Caco-2 (cell line): ENCODE results near the gene ADAD2. TPM values are rescaled to one million over a fixed set of nuclear protein-coding genes. Genes with fewer than 3 reads are reported as not detected.

Experiments
- BruUV-seq: library from RNA; stranded (reverse); fragments of 400-500 nt; replicated peaks from 2 replicates; lab custom pipeline; 2021; lab: Mats Ljungman, UMichigan
- CTCF ChIA-PET: fragments of 300-600 bp; sonication (Branson Sonifier 250); formaldehyde crosslinking; loops from one replicate; lab custom pipeline; 2022; ENCODE audit warnings: antibody characterized with exemption; lab: Charles Lee
- POLR2A ChIA-PET: fragments of 300-600 bp; sonication (Branson Sonifier 250); formaldehyde crosslinking; loops from one replicate; lab custom pipeline; 2022; ENCODE audit warnings: antibody characterized with exemption; lab: Charles Lee
- DNase-seq, 2 experiments: peaks; one replicate each; pipeline versions ENCODE4 v3.0.0 to v3.0.0-alpha.2; 2020 to 2022
- H3K27me3 ChIP-seq: replicated peaks from 2 replicates; pipeline ENCODE4 v1.6.0; 2011; ENCODE audit warnings: low read length; ENCODE audit not compliant: control insufficient read depth, insufficient read depth
- H3K36me3 ChIP-seq: 2 replicates; pipeline ENCODE4 v1.5.1; 2011; ENCODE audit warnings: low read length; ENCODE audit not compliant: control insufficient read depth, insufficient read depth
- H3K4me1 ChIP-seq: fragments of 250-450 bp; sonication (Bioruptor Pico); 2 replicates; pipeline ENCODE4 v1.5.1; 2020; ENCODE audit warnings: mild to moderate bottlenecking
- H3K4me3 ChIP-seq: 2 replicates; pipeline ENCODE4 v1.5.1; 2011; ENCODE audit warnings: low read depth, mild to moderate bottlenecking, control low read depth, low read length
- H3K9me3 ChIP-seq: fragments of 250-450 bp; sonication (Bioruptor Pico); 2 replicates; pipeline ENCODE4 v1.5.1; 2020; ENCODE audit warnings: mild to moderate bottlenecking, moderate library complexity
- H3K27ac Mint-ChIP-seq: one replicate; pipeline ENCODE4 v1.8.0; 2022; ENCODE audit warnings: mixed read lengths; ENCODE audit not compliant: unreplicated experiment
- H3K27me3 Mint-ChIP-seq: one replicate; pipeline ENCODE4 v1.8.0; 2022; ENCODE audit warnings: mixed read lengths; ENCODE audit not compliant: insufficient read depth, unreplicated experiment
- H3K36me3 Mint-ChIP-seq: one replicate; pipeline ENCODE4 v1.8.0; 2022; ENCODE audit warnings: mild to moderate bottlenecking, mixed read lengths; ENCODE audit not compliant: insufficient read depth, unreplicated experiment
- H3K4me1 Mint-ChIP-seq: one replicate; pipeline ENCODE4 v1.8.0; 2022; ENCODE audit warnings: low read depth, mixed read lengths; ENCODE audit not compliant: unreplicated experiment
- H3K4me3 Mint-ChIP-seq: one replicate; pipeline ENCODE4 v1.8.0; 2022; ENCODE audit warnings: mild to moderate bottlenecking, moderate library complexity, mixed read lengths; ENCODE audit not compliant: unreplicated experiment
- H3K9me3 Mint-ChIP-seq: one replicate; pipeline ENCODE4 v1.8.0; 2022; ENCODE audit warnings: mixed read lengths; ENCODE audit not compliant: unreplicated experiment
- intact Hi-C: fragments of 100-400 bp; cut with micrococcal nuclease; formaldehyde crosslinking; loops from one replicate; pipeline ENCODE4 v1.10.0; 2022; ENCODE audit not compliant: unreplicated experiment
- total RNA-seq: library from RNA; stranded (reverse); gene quantifications from 2 replicates; pipeline ENCODE4 v1.2.3, GENCODE V29; 2022
- TF ChIP-seq, protein P1 (sequence below), 2 experiments: fragments of 200-600 bp in 1 of 2; IDR thresholded peaks; 1 replicate in 1 of 2; 2 replicates in 1 of 2; pipeline versions ENCODE4 v1.5.1 to v1.8.0; 2011 to 2022; ENCODE audit warnings: antibody characterized with exemption in 1 of 2, control low read depth in 1 of 2, inconsistent platforms in 1 of 2, low read depth in 1 of 2, low read length in 1 of 2, mild to moderate bottlenecking in 1 of 2, moderate library complexity in 1 of 2; ENCODE audit not compliant: insufficient read depth in 1 of 2, severe bottlenecking in 1 of 2, unreplicated experiment in 1 of 2

The ADAD2 gene
- total RNA-seq, 1 experiment from 2014 or later = not detected

- no peak overlapping the region for H3K4me3 Mint-ChIP-seq
Observed at GRCh38 chr16:84175350-84176081, 15.4 kb upstream of the ADAD2 start.

DNA sequence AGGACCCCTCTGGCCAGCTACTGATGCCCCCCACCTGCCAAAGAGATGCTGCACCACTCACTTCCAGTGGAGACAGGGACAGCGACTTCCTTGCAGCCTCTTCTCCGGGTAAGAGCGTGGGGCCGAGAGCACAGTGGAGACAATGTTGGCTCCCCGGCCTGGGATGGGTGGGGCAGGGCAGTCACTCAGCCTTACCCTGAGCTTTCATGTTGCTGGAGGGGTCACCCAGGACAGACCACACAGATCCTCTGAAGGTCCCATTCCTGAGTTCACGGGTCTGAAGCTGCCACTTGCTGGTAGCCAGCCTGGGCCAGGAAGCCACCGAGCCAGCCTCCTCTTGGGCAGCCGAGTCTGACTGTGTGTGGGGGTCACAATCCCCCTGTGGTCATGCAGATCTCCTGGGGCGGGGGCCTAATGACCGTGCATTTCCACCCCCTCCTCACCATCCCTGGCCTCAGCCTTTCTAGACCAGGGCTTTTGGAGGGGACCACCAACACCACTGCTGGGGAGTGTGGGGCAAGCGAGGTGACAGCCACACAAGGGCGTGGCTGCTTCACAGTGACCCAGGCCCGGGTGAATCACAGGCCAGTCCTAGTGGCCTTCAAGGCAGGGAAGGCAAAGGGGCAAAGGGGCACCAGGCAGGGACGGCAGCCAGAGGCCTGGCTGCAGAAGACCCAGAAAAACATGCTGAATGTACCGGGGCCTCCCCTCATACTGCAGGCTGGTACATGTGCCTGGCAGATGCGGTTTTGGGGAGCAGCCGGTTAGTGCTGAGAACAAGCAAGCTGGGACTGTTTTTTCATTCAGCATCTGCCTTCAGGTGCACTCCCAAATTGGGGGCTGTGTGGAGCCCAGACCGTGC, 14.5 kb upstream of the ADAD2 start:
- intact Hi-C loops = no loop called here
- no peaks in the 10 kb centered on the region; the same call in none of the 2 replicates for H3K36me3 ChIP-seq
- no peak overlapping the region for H3K4me3 Mint-ChIP-seq
- H3K4me3 ChIP-seq = no peak overlapping the region
- H3K4me1 Mint-ChIP-seq = no peaks in the 10 kb centered on the region
- no peaks in the 10 kb centered on the region for H3K27me3 ChIP-seq
- no peak for DNase-seq
- POLR2A ChIA-PET = no interaction called here
- H3K36me3 Mint-ChIP-seq = peaks cover 8% of the 10 kb centered on the region
- TF ChIP-seq, protein P1, sequence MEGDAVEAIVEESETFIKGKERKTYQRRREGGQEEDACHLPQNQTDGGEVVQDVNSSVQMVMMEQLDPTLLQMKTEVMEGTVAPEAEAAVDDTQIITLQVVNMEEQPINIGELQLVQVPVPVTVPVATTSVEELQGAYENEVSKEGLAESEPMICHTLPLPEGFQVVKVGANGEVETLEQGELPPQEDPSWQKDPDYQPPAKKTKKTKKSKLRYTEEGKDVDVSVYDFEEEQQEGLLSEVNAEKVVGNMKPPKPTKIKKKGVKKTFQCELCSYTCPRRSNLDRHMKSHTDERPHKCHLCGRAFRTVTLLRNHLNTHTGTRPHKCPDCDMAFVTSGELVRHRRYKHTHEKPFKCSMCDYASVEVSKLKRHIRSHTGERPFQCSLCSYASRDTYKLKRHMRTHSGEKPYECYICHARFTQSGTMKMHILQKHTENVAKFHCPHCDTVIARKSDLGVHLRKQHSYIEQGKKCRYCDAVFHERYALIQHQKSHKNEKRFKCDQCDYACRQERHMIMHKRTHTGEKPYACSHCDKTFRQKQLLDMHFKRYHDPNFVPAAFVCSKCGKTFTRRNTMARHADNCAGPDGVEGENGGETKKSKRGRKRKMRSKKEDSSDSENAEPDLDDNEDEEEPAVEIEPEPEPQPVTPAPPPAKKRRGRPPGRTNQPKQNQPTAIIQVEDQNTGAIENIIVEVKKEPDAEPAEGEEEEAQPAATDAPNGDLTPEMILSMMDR (IDR thresholded peaks at IDR 0.05; ENCODE audit: insufficient read depth in 1 of 2, low read depth in 1 of 2, low read length in 1 of 2, severe bottlenecking in 1 of 2, unreplicated experiment in 1 of 2) = no peak
- no TSS peak for BruUV-seq
- no peaks in the 10 kb centered on the region for H3K9me3 ChIP-seq
- H3K27me3 Mint-ChIP-seq = no peaks in the 10 kb centered on the region
- H3K27ac Mint-ChIP-seq = no peak overlapping the region
- CTCF ChIA-PET = interaction anchor here (0.6 to 1.9 kb wide), 5 partner anchors 10 to 185 kb away, joined by 3 to 12 read pairs (median 4); partner anchors contain the start of genes DNAAF1, HSDL1, MBTPS1 and TAF1C
- H3K4me1 ChIP-seq = peaks cover 16% of the 10 kb centered on the region
- H3K9me3 Mint-ChIP-seq = no peaks in the 10 kb centered on the region

More at GRCh38 chr16:84175350-84176081, 15.4 kb upstream of the ADAD2 start:
- Histone ChIP-seq H3K4me3 (no peak overlapping the region), H3K9me3 (no peaks in the 10 kb centered on the region), H3K4me1 (peaks cover 16% of the 10 kb centered on the region), H3K27me3 (no peaks in the 10 kb centered on the region), H3K36me3 (no peaks in the 10 kb centered on the region; the same call in 1 of the 2 replicates)
- POLR2A ChIA-PET = no interaction called here
- Mint-ChIP-seq H3K4me1 (no peaks in the 10 kb centered on the region), H3K27me3 (no peaks in the 10 kb centered on the region), H3K27ac (peak overlapping the region; percentile 36), H3K36me3 (peaks cover 8% of the 10 kb centered on the region), H3K9me3 (no peaks in the 10 kb centered on the region)
- DNase-seq = peak; percentile 70 to 80
- no TSS peak for BruUV-seq
- CTCF ChIA-PET = interaction anchor here (0.6 to 1.9 kb wide), 4 partner anchors 11 to 185 kb away, joined by 3 to 10 read pairs (median 4); partner anchors contain the start of genes MBTPS1 and TAF1C
- TF ChIP-seq, protein P1 (IDR thresholded peaks at IDR 0.05; ENCODE audit: insufficient read depth in 1 of 2, low read depth in 1 of 2, low read length in 1 of 2, severe bottlenecking in 1 of 2, unreplicated experiment in 1 of 2) = peak; percentile 67 to 69
- intact Hi-C loops = loop anchor here (1.0 to 2.0 kb wide), 3 partner anchors 30 to 91 kb away; partner anchors contain the start of genes DNAAF1, HSDL1 and MBTPS1

DNA sequence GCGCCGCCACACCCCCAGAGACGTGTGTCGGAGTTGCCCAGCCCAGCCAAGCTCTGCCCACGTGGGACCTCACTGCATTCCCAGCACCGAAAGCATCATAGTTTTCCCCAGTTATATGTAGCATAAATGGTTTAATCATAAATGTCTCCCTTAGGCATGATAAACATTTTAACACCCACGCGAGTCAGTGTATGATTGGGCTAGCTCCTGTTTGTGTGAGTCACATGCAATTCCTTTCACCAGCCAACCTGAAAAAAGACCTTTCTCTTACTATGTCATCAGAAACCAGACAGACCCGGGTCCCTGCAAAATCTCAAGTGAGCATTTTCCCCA, 13.2 kb upstream of the ADAD2 start:
- Histone ChIP-seq H3K36me3 (peaks cover under 1% of the 10 kb centered on the region), H3K4me3 (no peak overlapping the region), H3K9me3 (no peaks in the 10 kb centered on the region), H3K27me3 (no peaks in the 10 kb centered on the region), H3K4me1 (peaks cover 16% of the 10 kb centered on the region)
- DNase-seq = no peak
- no TSS peak for BruUV-seq
- ChIA-PET POLR2A (no interaction called here), CTCF (interaction anchor here (0.6 to 1.8 kb wide), 5 partner anchors 9 to 150 kb away, joined by 3 to 12 read pairs (median 5); partner anchors contain the start of genes DNAAF1, HSDL1 and TAF1C)
- Mint-ChIP-seq H3K27ac (no peak overlapping the region), H3K9me3 (no peaks in the 10 kb centered on the region), H3K36me3 (peaks cover 9% of the 10 kb centered on the region), H3K4me3 (no peak overlapping the region), H3K4me1 (no peaks in the 10 kb centered on the region), H3K27me3 (no peaks in the 10 kb centered on the region)
- TF ChIP-seq, protein P1 (IDR thresholded peaks at IDR 0.05; ENCODE audit: insufficient read depth in 1 of 2, low read depth in 1 of 2, low read length in 1 of 2, severe bottlenecking in 1 of 2, unreplicated experiment in 1 of 2) = no peak
- intact Hi-C loops = no loop called here
